GM21390 (cell line): ENCODE measurements around the gene EVI5L.

ENCODE experiments used
- ATAC-seq: cut with Tn5 transposase; IDR thresholded peaks from one replicate; pipeline ENCODE4 v1.9.1; 2021; ENCODE audit not compliant: unreplicated experiment

EVI5L gene

GRCh38 chr19:7910321-7911161 lies 80.5 kb downstream of the EVI5L start:
- ATAC-seq = no peak

- ATAC-seq = no peak
These were observed 81.6 kb downstream of the EVI5L start for GRCh38 chr19:7911508-7912143.

- no peak for ATAC-seq
These were observed 82.2 kb downstream of the EVI5L start for GRCh38 chr19:7912144-7912696.

GRCh38 chr19:7912697-7913564 lies 82.9 kb downstream of the EVI5L start:
- ATAC-seq = no peak

GRCh38 chr19:7913652-7914051 lies 83.6 kb downstream of the EVI5L start:
- no peak for ATAC-seq

GRCh38 chr19:7914099-7914498 lies 84.1 kb downstream of the EVI5L start:
- ATAC-seq = no peak
